Osteoblast (primary cell): ENCODE data around the gene ADARB2. TPM values are rescaled to one million over a fixed set of nuclear protein-coding genes. Genes with fewer than 3 reads are reported as not detected.

Experiments
- DNase-seq: peaks from one replicate; pipeline ENCODE4 v3.0.0; 2011; ENCODE audit warnings: low spot score, mixed read lengths; ENCODE audit not compliant: insufficient read length; ENCODE audit errors: missing footprints
- H2AFZ ChIP-seq: 2 replicates; pipeline ENCODE4 v1.6.0; 2011; ENCODE audit warnings: mild to moderate bottlenecking, low read length
- H3K27ac ChIP-seq: 2 replicates; pipeline ENCODE4 v1.5.1; 2011; ENCODE audit warnings: mild to moderate bottlenecking, low read depth, low read length, moderate library complexity
- H3K27me3 ChIP-seq: 2 replicates; pipeline ENCODE4 v1.6.0; 2012; ENCODE audit warnings: mild to moderate bottlenecking, control low read depth, inconsistent platforms, low read length, moderate library complexity; ENCODE audit not compliant: insufficient read depth
- H3K36me3 ChIP-seq: 2 replicates; pipeline ENCODE4 v1.5.1; 2011; ENCODE audit warnings: mild to moderate bottlenecking, low read length, control low read depth, moderate library complexity; ENCODE audit not compliant: insufficient read depth
- H3K4me1 ChIP-seq: 2 replicates; pipeline ENCODE4 v1.5.1; 2011; ENCODE audit warnings: mild to moderate bottlenecking, low read length, control low read depth, moderate library complexity; ENCODE audit not compliant: insufficient read depth
- H3K4me2 ChIP-seq: 2 replicates; pipeline ENCODE4 v1.6.0; 2011; ENCODE audit warnings: mild to moderate bottlenecking, low read length; ENCODE audit not compliant: insufficient read depth
- H3K4me3 ChIP-seq: fragments of 200-600 bp; sonication (generic); 3 replicates; pipeline ENCODE4 v1.5.1; 2012; ENCODE audit warnings: mild to moderate bottlenecking, low read length, inconsistent platforms; ENCODE audit not compliant: insufficient read depth
- H3K79me2 ChIP-seq: 2 replicates; pipeline ENCODE4 v1.6.0; 2012; ENCODE audit warnings: mild to moderate bottlenecking, low read length, control low read depth, inconsistent platforms; ENCODE audit not compliant: insufficient read depth
- H3K9me3 ChIP-seq: 2 replicates; pipeline ENCODE4 v1.5.1; 2011; ENCODE audit warnings: low read depth, low read length, control low read depth
- H4K20me1 ChIP-seq: 2 replicates; pipeline ENCODE4 v1.6.0; 2012; ENCODE audit warnings: mild to moderate bottlenecking, low read length, control low read depth; ENCODE audit not compliant: insufficient read depth
- CTCF ChIP-seq: IDR thresholded peaks from 2 replicates; pipeline ENCODE4 v1.5.1; 2011; ENCODE audit warnings: mild to moderate bottlenecking, low read depth, low read length, moderate library complexity; ENCODE audit errors: extremely low read depth
- total RNA-seq: library from RNA; depleted of rRNA; stranded (reverse); fragments of >200 nt; gene quantifications from 2 replicates; pipeline ENCODE4 v1.2.3, GENCODE V29; 2012

Gene ADARB2
- total RNA-seq, 1 donor: not detected

- H3K36me3 ChIP-seq: no peaks in the 10 kb centered on the region
- H3K4me2 ChIP-seq: no peak overlapping the region
- no peak overlapping the region for H3K4me3 ChIP-seq
- no peak for TF ChIP-seq CTCF
- no peak overlapping the region for H3K27ac ChIP-seq
- H3K27me3 ChIP-seq: no peaks in the 10 kb centered on the region
- H4K20me1 ChIP-seq: no peaks in the 10 kb centered on the region
- no peak overlapping the region for H2AFZ ChIP-seq
- no peak for DNase-seq
- no peaks in the 10 kb centered on the region for H3K9me3 ChIP-seq
- H3K79me2 ChIP-seq: no peaks in the 10 kb centered on the region
- H3K4me1 ChIP-seq: no peaks in the 10 kb centered on the region
Observed at GRCh38 chr10:1766049-1766448, 28.7 kb upstream of the ADARB2 start.

- Histone ChIP-seq H3K27me3 (no peaks in the 10 kb centered on the region), H3K79me2 (no peaks in the 10 kb centered on the region), H4K20me1 (no peaks in the 10 kb centered on the region), H3K4me1 (no peaks in the 10 kb centered on the region), H3K36me3 (no peaks in the 10 kb centered on the region), H3K4me2 (no peak overlapping the region), H3K4me3 (no peak overlapping the region), H3K9me3 (peaks cover 4% of the 10 kb centered on the region), H3K27ac (no peak overlapping the region), H2AFZ (no peak overlapping the region)
- no peak for DNase-seq
- TF ChIP-seq CTCF: no peak
Observed at GRCh38 chr10:1762076-1762475, 24.8 kb upstream of the ADARB2 start.

- Histone ChIP-seq H3K36me3 (no peaks in the 10 kb centered on the region), H3K27ac (no peak overlapping the region), H3K4me2 (no peak overlapping the region), H3K27me3 (no peaks in the 10 kb centered on the region), H3K79me2 (no peaks in the 10 kb centered on the region), H2AFZ (no peak overlapping the region), H3K9me3 (peaks cover 1% of the 10 kb centered on the region), H4K20me1 (no peaks in the 10 kb centered on the region), H3K4me3 (no peak overlapping the region), H3K4me1 (no peaks in the 10 kb centered on the region)
- no peak for TF ChIP-seq CTCF
- DNase-seq: no peak
Observed at GRCh38 chr10:1754506-1755153, 17.3 kb upstream of the ADARB2 start.

- H3K4me1 ChIP-seq: no peaks in the 10 kb centered on the region
- no peaks in the 10 kb centered on the region for H3K9me3 ChIP-seq
- H3K4me2 ChIP-seq: no peak overlapping the region
- H3K4me3 ChIP-seq: no peak overlapping the region
- H3K27me3 ChIP-seq: no peaks in the 10 kb centered on the region
- H3K36me3 ChIP-seq: no peaks in the 10 kb centered on the region
- H3K27ac ChIP-seq: no peak overlapping the region
- no peaks in the 10 kb centered on the region for H4K20me1 ChIP-seq
- H2AFZ ChIP-seq: no peak overlapping the region
- TF ChIP-seq CTCF: no peak
- H3K79me2 ChIP-seq: no peaks in the 10 kb centered on the region
- DNase-seq: no peak
Observed at GRCh38 chr10:1752153-1752552, 14.8 kb upstream of the ADARB2 start.
